GM21526 (cell line): ENCODE data around the gene IARS1.

Source experiments
- ATAC-seq: cut with Tn5 transposase; IDR thresholded peaks from one replicate; pipeline ENCODE4 v1.9.1; 2021; ENCODE audit warnings: moderate library complexity; ENCODE audit not compliant: unreplicated experiment, low FRiP score

Gene IARS1

GRCh38 chr9:92297611-92298010 lies 4.1 kb upstream of the IARS1 start:
- no peak for ATAC-seq

GRCh38 chr9:92295827-92296258 lies 2.3 kb upstream of the IARS1 start:
- no peak for ATAC-seq

DNA sequence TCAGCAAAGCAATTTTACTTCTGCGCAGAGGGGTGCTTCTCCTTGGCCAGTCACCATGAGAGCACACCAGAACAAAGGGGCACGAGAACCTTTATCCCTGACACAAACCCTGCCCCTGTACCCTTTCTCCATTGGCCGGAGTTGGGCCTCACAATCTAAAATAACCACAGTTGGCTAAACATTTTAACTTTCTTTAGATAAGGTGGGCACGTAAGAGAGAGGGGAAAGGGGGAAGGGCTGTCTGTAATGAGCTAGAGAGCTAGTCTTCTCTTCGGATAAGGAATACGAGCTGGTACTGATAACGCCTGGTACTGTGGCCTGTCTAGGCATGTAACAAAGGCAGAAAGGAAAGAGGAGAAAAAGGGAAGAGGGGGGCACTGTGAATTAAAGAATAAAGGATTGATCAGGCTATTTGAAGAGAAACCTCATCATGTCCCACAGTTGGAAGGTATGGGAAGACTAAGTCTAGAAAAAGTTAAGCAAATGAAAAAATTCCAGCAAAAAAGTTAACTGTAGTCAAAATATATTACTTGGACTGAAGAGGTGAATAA lies 1.8 kb upstream of the IARS1 start:
- no peak for ATAC-seq

- ATAC-seq, result no peak
Observed at GRCh38 chr9:92294297-92294676, 790 bp upstream of the IARS1 start.

DNA sequence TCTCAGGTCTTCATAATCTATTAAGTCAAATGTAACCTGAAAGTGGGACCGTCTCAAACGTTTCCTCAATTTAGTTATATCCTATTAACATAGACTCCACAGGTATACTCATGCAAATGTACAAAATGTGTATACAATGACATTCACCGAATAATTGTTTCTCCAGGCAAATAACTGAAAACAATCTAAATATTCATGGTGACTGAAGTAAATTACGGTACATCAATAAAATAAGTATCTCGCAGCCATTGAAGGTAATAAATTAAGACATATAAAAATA lies 482 bp downstream of the IARS1 start:
- ATAC-seq, result no peak

DNA sequence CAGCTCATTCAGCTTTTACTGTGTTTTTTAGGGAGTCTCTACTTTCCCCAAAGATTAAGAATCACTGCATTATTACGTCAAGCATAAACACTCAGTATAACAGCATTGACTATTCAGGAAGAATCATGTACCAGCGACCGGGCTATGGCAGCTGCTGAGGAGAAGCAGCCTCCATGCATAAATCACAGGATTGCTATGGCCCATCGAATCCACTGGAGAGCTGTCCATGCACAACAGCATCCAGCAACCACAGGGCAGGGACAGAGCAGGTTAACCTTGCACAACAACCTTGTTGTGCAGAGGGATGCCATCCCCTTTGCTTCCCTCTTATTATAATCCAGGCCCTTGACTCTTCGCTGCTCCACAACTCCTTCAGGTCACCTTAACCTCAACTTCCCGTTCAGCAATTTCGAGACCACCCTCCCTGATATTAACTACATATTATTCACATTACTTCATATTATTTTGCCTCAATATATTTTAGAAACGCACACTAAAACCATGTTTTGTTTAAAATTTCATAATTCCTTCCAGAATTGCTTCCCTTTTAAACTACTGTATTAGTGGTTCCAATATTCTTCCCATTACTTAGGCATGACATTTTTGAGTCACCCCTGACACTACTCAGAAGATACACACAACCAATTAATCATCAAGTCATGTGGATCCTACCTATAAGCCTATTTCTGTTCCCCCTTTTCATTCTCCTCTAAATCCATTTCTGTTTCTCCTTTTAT lies 991 bp downstream of the IARS1 start:
- no peak for ATAC-seq

- ATAC-seq, result no peak
Observed at GRCh38 chr9:92291577-92291976, 1.9 kb downstream of the IARS1 start.

DNA sequence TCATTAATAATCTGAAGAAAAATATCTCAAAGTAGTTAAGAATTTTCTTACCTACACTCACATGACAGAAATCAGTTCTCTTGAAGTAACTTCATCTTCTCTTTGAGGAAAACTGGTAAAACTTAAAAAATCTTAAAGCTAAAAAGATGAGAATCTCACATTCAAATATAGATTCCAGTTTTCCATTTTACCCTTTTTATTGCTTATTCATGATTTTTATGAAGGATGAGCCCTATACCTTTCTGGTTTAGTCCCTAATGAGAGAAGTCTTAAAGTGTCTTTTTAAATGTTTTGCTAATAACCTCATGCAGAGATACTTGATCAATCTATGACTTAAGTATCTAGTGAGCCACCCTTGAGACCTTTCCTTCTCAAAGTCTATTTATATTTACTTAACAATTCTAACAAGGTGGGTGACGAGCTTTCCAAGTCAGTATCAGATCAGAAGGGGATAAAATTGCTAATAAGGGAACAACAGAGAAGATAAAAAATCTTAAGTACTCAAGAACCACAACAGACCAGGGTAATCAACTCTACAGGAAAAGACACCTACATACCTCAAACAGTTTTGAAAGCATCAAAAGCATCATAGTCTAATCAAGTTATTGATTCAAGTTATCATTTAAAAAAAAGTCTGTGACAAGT lies 2.6 kb downstream of the IARS1 start:
- no peak for ATAC-seq

GRCh38 chr9:92289708-92290390 lies 3.6 kb downstream of the IARS1 start:
- no peak for ATAC-seq

DNA sequence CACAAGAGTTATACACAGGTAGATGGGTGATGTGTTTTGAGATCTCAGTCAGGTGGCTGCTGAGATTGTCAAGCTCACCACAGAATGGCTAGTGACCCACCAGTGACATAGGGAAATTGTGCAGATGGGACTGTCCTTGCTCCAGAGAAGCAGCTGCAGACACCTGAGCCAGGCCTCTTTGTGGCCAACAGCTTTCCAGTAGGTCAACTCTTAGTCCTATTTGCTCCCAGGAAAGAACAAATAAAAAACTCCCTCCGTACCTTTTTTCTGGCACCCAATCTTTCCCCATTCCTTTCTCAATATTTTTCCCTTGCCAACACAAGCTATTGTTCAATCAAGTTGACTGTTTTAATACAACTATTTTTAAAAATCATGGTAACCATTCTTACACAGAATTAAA lies 14.2 kb downstream of the IARS1 start:
- ATAC-seq, result no peak

- no peak for ATAC-seq
Observed at GRCh38 chr9:92278110-92278509, 15.4 kb downstream of the IARS1 start.

GRCh38 chr9:92276331-92277032 lies 17.0 kb downstream of the IARS1 start:
- ATAC-seq, result no peak

GRCh38 chr9:92275541-92275940 lies 18.0 kb downstream of the IARS1 start:
- no peak for ATAC-seq

- no peak for ATAC-seq
Observed at GRCh38 chr9:92270511-92270910, 23.0 kb downstream of the IARS1 start.

DNA sequence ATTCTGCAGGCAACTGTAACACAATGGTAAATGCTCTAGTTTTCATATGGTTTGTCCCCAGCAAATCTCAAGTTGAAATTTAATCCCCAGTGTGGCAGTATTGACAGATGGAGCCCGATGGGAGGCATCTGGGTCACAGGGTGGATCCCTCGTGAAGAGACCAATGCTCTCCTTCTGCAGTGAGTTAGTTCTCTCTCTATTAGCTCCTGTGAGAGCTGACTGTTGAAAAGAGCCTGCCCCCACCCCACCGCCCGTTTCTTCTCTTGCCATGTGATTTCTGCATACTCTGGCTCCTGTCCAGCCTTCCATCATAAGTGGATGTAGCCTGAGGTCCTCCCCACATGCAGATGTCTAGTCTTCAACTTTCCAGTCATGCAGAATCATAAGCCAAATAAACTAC lies 27.0 kb downstream of the IARS1 start:
- ATAC-seq, result no peak

DNA sequence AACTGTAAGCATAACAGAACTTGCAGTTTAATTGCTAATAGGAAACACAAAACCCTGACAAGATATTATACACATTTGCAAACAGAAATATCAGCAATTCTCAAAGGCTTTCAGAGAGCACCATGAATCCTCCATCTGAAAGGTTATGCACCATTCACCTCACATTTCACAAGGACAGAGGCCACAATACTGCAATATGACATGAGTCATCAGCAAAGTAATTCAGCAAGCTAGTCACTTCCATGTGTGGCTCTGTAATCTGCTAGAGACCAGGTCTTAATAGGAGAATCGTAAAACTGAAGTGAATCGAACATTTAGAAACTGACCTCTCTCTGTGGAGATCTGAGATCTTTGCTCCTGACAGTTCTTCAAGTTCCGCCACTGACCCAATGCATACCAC lies 28.3 kb downstream of the IARS1 start:
- ATAC-seq, result no peak

GRCh38 chr9:92263131-92263530 lies 30.4 kb downstream of the IARS1 start:
- no peak for ATAC-seq

DNA sequence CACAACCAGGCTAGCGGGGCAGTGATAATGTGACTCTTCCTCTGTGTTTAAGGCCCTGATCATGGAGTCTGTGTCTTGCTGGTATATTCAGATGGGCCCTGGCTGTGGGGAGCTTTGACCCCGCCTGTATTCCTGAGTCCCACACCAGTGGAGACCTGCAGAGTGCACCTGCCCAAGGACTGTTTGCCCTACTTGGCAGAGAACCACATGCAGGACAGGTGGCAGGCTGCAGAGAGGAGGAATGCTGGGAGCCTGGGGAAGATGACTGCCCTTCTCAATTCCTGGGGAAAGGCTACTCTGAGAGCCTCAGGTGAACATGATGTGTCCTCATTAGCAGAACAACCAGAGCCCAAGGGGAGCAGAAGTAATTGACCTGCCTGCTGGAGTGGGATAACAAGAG lies 36.2 kb downstream of the IARS1 start:
- no peak for ATAC-seq

DNA sequence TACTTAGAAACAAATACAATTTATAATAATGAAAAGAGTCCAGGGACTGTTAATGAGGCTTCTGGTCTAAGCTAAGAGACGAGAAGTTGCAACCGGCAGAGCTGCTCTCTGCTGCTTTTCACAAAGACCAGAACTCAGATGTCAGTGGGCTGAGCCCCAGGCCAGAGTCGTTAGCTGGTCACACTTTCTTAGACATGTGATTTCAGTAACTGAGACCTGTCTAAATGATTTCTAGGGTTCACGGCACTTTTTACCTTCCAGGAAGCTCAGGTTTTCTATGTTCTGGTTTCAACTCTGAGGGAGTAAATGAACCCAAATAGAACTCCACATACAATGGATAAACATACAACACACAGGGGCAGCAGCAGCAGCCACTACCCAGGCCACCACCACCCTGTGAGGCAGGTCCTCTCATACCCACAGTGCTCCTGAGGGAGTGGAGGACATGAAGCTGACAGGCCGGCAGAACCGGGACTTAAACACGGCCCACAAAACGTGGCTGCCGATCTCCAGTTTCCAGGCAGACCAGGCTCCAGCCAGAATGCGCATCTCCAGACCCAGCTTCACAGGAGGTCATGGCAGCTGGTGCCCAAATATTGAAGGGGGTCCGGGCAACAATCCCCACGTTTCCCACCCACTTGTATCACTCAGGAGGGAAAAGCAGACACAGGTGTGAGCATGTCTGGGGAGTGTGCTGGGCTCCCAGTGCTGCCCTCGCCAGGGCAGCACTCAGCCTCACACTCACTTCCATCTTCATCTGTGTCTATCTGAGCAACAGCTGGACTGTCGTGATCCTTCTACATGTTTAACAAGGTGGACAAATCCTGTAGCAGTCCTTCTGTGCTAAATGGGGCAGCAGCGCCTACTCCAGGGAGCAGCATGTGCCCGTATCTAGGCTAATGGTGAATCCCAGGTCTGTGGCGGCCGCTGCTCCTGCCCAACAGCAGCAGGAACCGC lies 38.8 kb downstream of the IARS1 start:
- ATAC-seq, result no peak

DNA sequence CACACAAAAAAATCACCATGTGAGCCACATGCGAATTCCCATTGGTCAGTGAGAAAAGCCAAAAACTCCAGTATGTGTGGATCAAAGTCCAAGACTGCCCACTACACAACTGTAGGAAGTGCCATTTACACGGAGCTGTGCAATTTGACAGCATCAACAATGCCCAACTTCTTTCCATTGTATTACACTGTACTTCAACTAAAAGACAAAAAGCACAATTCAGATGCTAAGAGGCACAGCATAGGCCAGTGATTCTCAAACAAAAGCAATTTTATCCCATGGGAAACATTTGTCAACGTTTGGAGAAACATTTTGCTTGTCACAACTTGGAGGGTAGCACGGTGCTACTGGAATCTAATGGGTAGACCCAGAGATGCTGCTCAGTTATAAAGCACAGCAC lies 39.8 kb downstream of the IARS1 start:
- no peak for ATAC-seq
